KBM-7 (cell line): ENCODE measurements around the gene SSTR3.
"Not testable (repeated sequence)": the region's sequence is repeated elsewhere in the genome, so short reads cannot be mapped to it uniquely, and the experiment has no call there.

Source experiments
- DNase-seq: peaks from one replicate; pipeline ENCODE4 v3.0.0-alpha.2; 2015
- in situ Hi-C: fragments of 300-500 bp; cut with MboI; formaldehyde crosslinking; loops from 2 replicates; pipeline ENCODE4 v1.14.3; 2020; ENCODE audit warnings: low sequenced_read_pairs, low pct_unique_long_range_greater_than_20kb, mixed read lengths

Gene SSTR3

DNA sequence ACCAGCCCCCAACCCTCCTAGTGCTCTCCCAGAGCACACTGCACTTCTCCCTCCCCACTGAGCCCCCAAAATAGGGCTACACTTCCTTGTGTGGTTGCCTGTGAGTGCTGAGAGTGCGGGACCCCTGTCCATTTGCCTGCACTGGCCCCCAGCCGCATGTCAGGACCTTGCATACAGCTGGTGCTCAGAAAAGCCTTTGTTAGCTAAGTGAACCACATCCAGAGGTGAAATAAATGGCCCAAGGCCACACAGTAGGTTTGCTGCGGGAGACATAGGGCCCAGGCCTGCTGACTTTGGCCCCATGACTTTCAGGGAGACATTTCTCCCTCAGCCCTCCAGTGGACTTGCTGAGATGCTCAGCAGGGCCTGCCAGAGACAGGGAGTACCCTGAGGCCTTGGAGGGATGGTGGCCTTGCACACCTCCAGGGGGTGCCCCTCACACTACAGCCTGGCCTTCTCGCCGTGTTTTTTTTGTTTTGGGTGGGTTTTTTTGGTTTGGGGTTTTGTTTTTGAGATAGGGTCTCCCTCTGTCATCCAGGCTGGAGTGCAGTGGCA is 10.2 kb downstream of the SSTR3 start:
- DNase-seq = no peak
- in situ Hi-C loops = no loop called here

DNA sequence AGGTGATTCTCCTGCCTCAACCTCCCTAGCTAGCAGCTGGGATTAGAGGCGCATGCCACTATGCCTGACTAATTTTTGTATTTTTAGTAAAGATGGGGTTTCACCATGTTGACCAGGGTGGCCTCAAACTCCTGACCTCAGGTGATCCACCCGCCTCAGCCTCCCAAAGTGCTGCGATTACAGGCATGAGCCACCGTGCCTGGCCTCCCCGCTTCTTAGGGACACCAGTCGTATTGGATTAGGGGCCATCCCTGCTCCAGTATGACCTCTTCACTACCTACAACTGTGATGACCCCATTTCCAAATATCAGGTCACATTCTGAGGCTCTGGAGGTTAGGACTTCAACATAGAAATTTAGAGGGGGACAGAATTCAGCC is 10.8 kb downstream of the SSTR3 start:
- in situ Hi-C loops, DNase-seq: not testable (repeated sequence)

DNA sequence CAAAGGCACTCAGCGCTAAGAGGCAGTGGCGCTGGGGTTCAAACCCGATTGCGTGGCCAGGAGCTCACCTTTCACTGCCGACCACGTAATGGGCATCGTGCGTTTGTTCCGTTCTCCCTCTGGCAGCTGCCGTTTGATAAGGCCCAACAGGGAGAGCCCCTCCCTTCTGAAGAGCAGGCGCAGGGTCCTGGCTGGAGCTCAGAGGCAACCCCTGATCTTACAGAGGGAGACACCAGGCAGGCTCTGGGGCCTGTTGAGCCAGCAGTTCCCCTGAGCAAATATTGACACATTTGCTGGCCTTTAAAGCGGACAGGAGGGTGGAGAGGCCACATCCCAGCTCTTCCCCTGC is 12.5 kb downstream of the SSTR3 start:
- in situ Hi-C loops = no loop called here
- DNase-seq = no peak

DNA sequence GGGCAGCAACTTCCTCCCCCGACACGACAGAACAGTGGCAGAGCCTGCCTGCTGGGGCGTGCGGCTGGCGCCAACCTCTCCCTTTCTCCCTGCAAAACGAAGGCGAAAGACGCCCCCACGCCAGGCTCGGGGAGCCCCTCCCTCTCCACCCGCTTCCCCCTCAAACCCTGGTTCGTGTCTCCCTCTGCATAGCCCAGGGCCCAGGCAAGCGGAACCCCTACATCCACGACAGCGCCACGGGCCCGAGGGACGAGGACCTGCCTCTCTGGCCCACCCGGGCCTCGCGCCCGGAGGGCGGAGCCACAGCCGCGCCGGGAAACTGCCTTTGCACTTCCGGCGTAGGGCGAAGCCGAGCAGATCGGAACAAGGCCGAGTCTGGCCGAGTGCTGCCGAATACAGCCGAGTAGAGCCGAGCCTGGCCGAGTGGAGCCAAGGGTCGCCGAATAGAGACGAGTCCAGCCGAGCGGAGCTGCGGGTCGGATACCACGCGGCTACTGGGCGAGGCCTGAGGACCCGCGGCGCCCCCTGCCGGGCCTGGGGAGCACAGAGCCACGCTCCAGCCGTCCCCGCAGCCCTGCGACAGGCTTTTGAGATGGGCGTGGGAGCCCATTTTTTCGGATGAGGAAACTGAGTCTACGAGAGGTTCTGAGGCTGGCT is 13.0 kb downstream of the SSTR3 start:
- in situ Hi-C loops = no loop called here
- DNase-seq = peak; percentile 99

DNA sequence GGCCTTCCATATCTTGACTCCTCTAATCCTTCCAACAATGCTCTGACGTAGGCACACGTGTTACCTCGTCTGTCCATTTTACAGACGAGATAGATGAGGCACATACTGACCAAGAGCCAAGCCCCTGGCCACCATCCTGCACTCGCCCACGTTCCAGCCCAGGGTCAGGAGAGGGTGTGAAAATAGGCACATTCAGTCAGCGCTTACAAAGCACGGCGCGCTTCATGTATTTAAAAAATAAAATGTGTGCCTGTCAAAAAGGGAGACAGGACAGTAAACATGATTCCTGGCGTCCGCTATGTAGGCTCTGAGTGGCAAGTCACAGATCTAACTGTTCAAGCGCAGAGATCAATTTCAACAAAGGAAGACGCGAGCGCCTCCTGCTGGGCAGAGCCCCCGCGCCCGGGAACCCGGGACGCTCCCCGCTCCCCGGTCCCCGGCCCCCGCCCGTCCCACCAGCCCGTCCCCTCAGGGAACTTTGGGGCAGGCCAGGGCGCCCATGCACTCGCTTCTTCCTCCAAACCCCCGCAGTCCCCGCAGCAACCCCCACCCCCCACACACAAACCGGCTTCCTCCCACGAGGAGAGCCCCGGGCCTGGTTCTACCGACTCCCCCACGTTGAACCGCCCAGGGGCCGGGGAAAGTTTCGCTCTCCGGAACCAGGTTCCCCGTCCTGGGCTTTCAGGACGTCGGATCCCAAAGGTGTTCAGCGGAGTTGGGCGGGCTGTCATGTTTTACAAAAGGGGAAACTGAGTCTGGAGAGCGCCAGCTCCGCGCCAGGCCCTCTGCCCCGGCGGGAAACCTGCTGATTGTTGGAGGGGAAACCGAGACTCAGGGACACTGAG is 13.8 kb downstream of the SSTR3 start:
- DNase-seq = peak; percentile 91
- in situ Hi-C loops = no loop called here

DNA sequence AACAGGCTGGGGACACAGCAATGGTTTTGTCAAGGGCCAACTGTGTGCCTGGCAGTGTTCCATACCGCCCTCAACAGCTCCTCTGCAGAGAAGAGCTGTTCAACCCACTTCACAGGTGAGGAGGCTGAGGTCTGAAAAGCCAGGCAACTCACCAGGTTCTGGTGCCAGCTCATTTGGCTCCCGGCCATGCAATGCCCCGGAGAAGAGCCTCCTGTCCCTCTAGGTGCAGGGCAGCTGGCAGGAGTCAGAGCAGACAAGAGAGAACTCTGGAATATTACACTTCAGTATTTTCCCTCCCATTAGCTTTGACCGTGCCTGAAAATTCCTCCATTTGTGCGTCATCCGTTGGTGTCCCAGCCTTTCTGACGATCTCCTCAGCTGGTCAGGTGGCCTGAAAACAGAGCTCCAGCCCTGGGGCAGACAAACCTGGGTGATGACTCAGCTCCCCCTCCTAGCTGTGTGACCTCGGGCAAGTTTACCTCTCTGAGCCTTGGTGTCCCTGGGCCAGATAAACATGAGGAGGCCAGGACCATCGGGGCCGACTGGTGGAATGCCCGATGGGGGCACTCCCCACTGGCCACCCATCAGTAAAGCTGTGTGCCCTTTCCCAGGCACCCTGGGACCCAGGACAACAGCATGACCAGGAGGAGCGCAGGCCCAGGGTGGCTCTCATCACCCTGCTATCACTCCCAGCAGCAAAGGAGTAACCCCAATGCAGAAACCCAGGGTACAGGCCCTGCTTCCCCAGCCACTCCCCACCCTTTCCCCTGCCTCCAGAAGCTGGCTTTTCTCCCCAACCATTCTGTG is 14.6 kb downstream of the SSTR3 start:
- in situ Hi-C loops = no loop called here
- no peak for DNase-seq

DNA sequence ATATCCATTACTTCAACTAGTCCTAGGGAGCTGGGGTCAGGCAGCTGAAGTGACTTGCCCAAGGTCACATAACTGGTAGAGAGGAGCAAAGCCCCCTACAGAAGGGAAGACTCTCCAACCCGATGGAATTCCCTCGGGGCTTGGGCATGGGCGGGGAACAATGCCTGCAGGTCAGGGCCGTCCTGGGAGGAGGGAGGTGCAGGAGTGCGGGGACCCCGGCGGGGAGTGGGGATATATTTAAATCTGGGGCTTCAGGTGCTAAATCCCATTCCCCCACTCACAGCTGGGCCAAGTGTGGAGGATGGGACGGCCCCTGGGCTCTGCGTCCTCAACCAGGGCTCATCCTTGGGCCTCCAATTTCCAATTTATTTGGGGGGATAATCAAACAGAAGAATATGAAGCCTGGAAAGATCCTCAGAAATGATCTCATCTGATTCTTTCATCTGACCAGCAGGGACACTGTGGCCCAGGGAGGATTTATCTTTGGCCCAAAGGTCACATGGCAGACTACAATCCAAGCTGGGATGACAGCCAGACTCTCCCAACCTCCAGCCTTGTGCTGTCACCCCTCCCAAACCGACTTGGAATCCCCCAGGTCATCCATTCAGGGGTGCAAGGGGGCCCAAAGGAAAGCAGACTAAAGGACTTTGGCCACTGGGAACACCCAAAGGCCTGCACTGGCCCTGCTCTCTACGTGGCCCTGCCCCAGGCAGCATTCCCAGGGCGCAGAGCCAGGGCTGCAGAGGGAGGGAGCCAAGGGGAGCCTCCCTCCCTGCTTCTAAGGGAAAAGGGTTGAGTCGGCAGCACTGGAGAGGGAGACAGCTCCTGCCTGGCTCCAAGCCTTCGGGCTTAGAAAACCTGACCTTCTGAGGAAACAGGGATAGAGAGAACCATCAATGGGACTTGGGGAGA is 15.5 kb downstream of the SSTR3 start:
- DNase-seq = no peak
- in situ Hi-C loops = no loop called here

DNA sequence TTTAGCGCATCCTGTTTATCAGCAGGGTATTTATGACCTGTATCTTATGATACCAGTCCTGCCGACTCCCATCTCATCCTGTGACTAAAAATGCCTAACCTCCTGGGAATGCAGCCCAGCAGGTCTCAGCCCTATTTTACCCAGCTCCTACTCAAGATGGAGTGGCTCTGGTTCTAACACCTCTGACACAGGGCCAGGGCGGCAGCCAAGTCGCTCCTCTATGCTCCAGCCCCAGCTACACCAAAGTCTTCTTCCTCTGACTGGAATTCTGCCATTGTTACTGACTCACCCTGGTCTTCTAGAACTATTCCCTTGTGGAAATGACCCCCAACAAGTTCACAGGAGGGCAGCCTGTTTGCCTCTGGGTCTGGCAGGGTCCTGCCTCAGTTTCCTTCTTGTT is 16.4 kb downstream of the SSTR3 start:
- in situ Hi-C loops = no loop called here
- DNase-seq = no peak

DNA sequence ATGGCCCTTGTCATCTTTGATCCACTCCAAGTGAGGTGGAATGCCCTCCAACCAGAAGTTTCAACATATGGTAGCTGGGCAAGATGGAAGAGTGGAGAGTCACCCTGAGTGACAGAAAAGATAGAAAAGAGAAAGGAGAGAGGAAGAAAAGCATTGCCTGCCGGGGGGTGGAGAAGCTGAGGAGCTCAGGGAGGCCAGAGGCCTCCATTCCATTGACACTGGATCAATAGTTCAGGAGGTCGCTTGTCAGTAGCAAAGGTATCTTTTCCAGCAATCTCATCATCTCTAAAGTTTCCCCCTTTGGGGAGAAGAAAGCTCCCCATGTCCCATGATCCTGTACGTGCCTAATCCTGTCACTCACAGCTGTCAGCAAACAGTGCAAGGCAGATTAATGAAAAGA is 17.5 kb downstream of the SSTR3 start:
- DNase-seq = no peak
- in situ Hi-C loops = no loop called here

DNA sequence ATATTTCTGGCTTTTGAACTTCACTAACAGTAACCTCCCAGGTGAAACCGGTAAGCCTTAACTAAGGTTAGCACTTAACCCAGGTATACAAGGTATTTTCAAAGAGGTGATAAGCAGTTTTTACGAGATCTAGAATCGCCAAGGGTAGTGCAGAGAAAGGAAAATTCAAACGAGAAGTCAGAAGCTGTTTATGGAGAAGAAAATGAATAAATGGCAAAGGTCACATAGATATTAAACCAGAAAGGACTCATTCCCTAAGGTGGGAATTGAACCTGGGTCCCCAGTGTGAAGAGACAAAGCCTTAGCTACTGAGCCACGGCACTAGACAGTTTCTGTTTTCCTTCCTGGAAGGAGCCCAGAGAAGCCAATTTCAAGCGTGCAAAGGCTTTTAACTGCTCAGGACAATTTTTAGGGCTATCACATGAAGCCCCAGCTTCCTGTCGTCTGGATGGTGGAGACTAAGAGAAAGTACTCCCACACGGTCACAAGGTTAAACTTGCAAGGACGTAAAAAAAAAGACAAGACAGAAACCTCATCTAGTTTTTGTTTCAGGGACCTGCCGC is 18.6 kb downstream of the SSTR3 start:
- in situ Hi-C loops = no loop called here
- peak; percentile 95 for DNase-seq

DNA sequence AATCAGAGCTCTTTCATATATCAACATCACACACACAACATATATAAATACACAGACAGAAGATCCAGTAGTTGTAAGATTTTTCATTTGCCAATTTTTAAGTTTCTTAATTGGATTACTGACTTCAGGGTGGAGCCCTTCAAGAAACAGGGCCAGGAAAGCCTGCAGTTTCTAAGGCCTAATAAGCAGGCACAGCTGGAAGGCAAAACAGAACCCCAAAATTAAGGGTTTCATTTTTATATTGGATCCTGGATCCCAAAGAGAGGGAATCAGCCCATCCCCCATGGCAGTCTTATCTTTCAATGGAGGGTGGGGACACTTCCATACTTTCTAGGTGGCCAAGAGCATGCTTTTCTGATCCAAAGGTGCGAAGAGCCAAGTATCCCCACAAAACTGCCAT is 19.5 kb downstream of the SSTR3 start:
- in situ Hi-C loops = no loop called here
- no peak for DNase-seq

DNA sequence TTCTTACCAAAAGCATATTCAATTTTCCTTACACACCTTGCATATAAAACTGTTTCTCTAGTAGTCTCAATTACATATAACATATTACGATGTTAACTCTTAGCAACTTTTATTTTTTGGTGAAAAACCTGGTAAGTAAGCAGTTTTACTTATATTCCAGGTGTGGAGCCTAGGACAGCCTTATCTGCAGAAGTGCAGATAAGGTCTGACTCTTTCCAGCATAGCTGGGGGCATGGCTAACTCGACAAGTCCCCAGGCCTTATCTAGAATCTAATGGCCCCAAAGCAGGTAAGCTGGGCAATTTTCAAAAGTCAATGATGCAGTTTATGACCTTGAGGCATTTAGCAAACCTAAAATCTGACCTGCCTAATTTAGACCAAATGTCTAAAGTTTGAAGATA is 20.1 kb downstream of the SSTR3 start:
- in situ Hi-C loops = no loop called here
- DNase-seq = no peak

DNA sequence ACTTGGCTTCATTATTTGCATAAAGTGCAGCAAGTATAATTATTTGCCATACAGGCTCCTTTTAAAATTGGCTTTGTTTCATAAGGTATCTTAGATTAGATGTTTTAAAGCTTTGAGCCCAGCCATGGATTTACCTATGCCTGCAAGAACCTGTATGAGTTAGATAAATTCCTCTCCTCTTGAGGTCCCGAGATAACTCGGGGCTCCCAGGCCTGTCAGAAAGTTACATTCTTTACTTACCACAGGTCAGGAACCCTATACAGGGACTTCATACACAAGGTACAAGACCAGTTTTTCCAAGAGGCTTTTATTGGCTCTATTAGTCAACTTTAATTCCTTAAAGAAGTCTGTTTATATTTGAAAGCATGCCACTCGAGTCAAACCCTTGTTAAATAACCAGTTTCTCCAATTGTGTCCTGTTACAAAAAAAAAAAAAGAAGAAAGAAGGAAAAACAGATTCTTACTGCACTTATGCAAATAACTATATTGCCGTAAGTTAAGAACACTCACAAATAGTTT is 22.0 kb downstream of the SSTR3 start:
- in situ Hi-C loops = no loop called here
- DNase-seq = no peak

DNA sequence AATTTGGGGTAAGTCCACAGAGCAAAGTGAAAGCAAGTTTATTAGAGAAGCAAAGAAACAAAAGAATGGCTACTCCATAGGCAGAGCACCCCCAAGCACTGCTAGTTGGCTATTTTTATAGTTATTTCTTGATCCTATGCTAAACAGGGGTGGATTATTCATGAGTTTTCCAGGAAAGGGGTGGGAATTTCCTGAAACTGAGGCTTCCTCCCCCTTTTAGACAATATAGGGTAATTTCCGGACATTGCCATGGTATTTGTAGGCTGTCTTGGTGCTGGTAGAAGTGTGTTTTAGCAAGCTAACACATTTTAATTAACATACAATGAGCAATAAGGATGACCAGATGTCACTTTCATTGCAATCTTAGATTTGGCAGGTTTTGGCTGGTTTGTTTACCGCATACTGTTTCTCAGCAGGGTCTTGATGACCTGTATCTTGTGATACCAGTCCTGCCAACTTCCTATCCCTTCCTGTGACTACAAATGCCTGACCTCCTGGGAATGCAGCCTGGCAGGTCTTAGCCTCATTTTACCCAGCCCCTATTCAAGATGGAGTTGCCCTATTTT is 23.3 kb downstream of the SSTR3 start:
- in situ Hi-C loops = no loop called here
- DNase-seq = peak; percentile 64

DNA sequence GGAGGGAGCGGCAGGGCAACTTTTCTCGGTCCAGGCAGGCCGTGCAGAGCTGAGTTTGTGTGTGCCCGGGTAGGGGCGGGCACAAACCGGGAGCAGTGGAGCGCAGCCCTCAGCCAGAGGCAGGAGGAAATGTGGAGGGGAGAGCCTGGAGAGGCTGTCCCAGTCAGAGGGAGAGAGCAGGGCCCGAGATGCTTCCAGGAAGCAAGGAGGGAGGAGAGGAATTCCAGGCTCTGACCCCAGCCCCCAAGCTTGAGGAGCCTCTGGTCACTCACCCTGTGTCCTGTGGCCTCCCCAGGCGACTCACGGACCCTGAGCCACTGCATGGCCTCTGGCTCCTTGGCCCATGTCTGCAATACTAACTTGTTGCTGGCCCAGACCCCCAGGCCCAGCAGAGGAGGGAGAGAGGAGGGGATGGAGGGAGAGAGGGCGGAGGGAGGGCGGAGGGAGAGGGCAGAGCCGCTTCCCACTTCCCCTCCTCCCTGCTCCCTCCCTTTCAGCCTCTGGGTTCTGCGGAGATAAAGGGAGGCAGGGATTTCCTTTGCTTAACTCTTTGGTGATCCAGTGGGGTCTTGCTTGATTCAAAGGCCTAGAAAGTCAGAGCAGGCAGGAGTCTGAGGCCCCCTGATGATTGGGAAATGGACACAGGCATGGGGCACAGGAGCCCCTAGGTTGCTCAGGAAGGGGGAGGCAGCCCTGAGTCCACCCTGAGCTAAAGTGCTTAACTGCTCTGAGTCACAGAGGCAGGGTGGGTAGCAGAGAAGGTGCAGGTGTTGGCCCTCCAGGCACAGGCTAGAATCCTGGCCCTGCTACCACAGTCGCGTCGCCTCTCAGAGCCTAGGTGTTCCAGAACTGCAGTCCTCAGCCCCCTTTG is 24.2 kb downstream of the SSTR3 start, which contains the start of gene C1QTNF6:
TSS of gene C1QTNF6 (minus strand) at position 357 of the 871 bp plus-strand sequence. CDS start at position 323, 34 bp downstream.
- in situ Hi-C loops = no loop called here
- peak; percentile 38 for DNase-seq

DNA sequence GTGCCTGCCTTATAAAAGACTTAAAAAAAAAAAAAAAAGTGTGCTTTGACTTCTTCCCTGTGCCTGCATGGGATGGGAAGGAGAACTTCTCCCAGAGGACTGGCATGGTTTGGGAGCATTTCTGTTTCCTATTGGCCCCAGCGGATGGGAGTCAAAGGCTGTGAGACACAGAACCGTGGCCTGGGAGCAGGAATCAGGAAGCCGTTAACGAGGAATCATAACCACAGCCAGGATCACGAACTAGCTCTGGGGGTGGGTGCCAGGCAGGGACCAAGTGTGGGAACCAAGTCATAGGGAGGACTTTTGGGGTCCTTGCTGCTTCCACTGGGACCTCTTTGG is 24.8 kb downstream of the SSTR3 start:
- in situ Hi-C loops = no loop called here
- peak; percentile 27 for DNase-seq

DNA sequence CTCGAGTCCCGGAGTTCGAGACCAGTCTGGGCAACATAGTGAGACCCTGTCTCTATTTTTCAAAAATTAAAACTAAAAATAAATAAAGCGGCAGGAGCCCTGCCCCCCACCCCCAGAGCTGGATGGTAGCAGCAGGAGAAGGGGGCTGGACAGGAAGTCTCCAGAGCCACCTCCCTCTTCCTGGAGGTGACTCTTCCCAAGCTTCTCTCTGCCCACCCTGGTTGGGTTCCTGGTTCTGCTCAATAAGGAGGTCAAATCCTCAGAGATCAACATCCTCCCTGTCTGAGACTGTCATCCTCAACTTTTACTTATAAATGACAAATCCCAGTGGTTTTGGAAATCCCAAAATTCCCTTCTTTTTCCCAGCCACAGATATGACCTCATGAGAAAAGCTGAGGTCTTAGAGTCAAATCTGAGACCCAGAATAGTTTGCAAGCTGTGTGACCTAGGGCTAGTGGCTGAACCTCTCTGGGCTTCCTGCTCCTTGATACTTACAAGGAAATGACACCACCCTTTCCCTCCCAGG is 25.2 kb downstream of the SSTR3 start:
- in situ Hi-C loops = no loop called here
- peak; percentile 27 for DNase-seq
